Limb (tissue), 2 donors: ENCODE measurements around the gene ATF1.
"Not testable (repeated sequence)": the region's sequence is repeated elsewhere in the genome, so short reads cannot be mapped to it uniquely, and the experiment has no call there.

Source experiments
- DNase-seq, 2 donors: peaks; one replicate each; pipeline ENCODE4 v3.0.0-alpha.2; 2016; ENCODE audit errors: extremely low spot score in 2 of 2

Gene ATF1

DNA sequence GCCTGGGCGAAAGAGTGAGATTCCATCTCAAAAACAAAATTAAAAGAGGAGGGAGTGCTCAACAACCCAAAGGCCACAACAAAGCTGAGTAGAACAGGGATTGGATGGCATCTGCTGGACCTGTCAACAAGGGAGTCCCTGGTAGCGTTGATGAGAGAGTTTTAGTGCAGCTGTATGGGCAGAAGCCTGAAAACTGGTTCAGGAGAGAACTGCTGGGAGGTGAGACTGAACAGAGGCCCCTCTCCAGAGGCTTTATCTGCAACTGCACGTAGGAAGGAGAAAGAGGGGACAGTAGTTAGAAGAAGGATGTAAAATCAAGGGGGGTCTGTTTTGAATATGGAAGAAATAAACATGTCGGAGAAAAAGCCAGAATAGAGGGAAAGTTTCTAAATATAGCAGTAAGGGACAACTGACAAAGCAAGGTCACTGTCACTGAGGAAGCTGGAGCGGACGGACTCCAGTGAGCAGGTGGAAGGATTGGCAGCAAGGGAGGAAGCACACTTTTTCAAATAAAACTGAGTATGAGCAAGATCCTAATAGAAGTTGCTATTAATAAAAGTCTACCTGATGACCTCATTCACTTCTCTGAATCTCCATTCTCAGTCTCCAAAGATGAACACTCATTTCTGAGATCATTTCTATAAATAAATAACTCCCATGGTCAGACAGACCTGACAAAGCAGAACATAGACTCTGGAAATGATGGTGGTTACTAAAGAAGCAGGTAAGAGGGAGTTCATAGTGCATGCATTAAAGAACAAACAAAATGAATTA lies 11.8 kb upstream of the ATF1 start:
- no peak for DNase-seq

DNA sequence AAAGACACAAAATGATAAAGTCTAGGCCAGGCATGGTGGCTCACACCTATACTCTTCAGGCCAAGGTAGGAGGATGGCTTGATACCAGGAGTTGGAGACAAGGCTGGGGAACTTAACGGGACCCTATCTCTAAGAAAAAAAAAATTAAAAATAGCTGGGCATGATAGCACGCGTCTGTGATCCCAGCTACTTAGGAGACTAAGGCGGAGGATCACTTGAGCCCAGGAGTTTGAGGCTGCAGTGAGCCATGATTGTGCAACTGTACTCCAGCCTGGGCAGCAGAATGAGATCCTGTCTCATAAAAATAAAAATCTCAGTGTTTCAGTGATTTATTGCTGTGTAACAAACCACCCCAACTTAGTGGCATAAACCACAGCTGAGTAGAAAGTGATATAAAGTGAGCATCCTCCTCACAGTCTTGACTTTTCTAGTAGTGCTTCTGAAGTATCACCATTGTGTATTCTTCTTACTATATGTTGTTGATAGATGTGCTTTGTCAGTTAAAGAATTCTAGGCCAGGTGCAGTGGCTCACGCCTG lies 10.6 kb upstream of the ATF1 start:
- no peak for DNase-seq

DNA sequence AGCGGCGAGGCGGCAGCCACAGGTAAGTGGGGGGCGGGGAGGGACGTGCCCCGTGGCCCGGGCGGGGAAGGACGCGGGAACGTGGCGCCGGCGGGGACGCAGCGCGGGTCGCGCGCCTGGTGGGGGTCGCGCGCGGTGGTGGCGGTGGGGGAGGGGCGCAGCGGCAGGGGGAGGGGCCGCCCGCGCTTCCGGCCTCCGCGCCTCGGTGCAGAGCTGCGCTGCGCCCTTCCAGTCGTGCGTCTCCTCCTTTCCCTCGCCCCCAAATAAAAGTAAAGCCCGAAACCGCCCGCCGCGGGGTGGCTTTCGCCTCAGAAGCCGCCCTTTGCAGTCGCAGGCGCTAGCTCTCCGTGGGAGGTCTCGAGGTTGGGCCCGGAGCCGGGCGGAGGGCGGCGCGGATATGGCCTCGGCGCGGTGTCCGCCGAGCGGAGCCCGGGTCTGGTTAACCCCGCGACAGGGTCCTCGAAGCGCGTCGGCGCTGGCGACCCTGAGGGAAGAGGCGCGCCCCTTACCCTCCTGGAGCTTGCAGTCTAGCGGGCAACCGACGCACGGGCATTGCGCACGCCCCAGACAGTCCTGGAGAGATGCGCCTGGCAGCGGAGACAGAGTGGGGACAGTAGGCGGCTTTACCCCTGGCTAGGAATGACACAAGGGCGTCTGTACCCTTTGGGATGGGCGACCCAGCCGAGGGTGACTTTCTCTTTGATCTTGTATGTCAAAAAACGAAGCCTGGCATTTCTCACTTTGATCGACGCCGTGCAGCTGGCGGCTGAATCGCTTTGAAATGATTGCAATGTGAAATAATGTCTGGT lies 589 bp downstream of the ATF1 start:
- DNase-seq, result peak; percentile 32 to 88

GRCh38 chr12:50765095-50765911 lies 1.4 kb downstream of the ATF1 start:
- DNase-seq, result peak; percentile 38 to 61

DNA sequence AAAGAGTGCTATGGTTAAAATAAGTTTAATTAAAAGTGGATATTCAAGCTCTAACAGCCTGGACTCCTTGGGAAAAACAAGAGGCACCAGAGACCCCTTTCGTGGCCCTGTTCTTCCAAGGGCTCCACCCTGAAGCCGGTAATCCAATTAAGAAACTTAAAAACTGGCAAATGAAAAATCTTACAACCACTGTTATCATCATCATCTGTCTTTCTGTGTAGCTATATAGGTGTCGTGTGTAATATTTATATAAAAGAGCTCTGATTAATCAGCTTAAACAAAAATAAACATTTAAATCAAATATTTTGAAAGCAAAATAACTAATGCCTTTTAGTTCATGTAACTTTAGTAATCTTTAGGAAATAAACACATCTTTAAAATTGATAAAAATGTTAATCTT lies 4.5 kb downstream of the ATF1 start:
- DNase-seq, result no peak

DNA sequence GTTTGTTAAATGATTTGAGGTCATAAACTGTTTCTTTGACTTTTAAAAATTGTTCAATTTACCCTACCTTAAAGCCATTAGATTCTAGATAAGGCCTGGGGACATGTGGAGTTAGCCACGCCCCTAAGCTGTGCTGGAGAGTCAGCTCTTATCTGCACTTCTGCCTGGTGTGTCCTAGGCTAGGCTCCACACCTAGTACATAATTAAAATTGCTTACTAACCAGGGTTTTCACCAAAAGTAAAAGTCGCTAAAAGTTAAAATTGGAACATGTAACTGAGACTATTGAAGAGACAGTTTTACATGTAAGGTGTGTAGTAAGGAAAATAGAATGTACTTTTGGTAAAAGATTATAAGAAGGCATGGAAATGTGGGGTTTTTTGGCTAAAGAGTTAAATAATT lies 4.9 kb downstream of the ATF1 start:
- DNase-seq, result not testable (repeated sequence)

DNA sequence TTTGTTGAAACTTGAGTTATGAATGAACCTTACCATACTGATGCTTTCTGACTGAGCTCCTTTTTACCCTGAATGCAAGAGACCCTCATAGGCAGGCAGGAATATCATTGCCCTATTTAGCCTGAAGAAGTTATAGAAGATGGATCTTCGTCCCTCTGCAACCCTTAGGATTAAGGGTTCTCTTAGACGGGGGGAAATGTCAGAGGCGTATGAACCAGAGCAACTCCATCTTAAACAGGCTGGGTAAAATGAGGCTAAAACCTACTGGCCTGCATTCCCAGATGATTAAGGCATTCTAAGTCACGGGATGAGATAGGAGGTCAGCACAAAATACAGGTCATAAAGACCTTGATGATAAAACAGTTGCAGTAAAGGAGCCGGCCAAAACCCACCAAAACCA lies 7.5 kb downstream of the ATF1 start:
- no peak for DNase-seq

GRCh38 chr12:50772470-50772869 lies 8.6 kb downstream of the ATF1 start:
- no peak for DNase-seq

DNA sequence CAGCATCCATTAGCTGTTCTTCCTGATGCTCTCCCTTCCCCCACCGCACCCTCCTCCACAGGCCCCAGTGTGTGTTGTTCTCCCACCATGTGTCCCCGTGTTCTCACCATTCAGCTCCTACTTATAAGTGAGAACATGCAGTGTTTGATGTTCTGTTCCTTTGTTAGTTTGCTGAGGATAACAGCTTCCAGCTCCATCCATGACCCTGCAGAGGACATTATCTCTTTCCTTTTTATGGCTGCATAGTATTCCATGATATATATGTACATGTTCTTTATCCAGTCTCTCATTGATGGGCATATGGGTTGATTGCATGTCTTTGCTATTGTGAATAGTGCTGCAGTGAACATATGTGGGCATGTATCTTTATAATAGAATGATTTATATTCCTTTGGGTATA lies 9.0 kb downstream of the ATF1 start:
- no peak for DNase-seq

GRCh38 chr12:50775251-50775650 lies 11.3 kb downstream of the ATF1 start:
- no peak for DNase-seq

GRCh38 chr12:50776749-50777728 lies 13.1 kb downstream of the ATF1 start:
- DNase-seq, result no peak

DNA sequence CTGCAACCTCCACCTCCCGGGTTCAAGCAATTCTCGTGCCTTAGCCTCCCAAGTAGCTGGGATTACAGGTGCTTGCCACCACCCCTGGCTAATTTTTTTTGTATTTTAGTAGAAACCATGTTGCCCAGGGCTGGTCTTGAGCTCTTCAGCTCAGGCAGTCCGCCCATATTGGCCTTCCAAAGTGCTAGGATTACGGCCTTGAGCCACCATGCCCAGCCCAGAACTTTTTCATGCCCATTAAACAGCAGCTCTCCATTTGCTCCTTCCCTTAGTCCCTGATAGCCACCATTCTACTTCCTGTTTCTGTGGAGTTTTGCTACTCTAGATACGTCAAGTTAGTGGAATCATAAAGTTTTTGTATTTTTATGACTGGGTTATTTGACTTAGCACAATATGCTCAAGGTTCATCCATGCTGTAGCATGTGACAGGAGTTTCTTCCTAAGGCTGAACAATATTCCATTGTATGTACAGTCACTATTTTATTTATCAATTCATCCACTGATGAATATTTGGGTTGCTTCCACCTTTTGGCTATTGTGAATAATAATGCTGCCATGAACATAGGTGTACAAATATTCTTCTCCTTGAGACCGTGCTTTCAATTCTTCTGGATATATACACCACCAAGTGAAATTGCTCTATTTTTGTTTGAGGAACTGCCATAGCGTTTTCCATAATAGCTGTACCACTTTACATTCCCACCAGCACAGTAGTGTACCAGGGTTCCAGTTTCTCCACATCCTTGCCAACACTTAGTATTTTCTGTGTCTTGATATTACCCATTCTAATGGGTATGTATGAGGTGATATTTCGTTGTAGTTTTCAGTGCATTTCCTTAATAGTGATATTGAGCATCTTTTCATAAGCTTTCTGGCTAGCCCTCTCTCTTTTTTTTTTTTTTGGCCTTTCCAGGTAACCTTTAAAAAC lies 15.0 kb downstream of the ATF1 start:
- DNase-seq, result no peak

DNA sequence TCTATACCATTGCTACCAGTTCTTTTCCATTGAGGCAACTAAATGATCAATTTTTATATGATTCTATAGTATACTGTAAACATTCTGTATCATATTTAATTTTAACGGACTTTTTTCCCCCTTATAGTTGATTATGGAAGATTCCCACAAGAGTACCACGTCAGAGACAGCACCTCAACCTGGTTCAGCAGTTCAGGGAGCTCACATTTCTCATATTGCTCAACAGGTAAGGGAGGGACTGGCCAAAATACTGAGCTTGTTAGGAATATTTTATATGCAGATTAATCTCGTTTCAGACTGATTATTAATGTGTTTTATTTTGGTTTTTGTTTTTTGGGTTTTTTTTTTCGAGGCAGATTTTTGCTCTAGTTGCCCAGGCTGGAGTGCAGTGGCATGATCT lies 16.1 kb downstream of the ATF1 start:
- DNase-seq, result no peak

GRCh38 chr12:50784501-50784900 lies 20.6 kb downstream of the ATF1 start:
- no peak for DNase-seq

DNA sequence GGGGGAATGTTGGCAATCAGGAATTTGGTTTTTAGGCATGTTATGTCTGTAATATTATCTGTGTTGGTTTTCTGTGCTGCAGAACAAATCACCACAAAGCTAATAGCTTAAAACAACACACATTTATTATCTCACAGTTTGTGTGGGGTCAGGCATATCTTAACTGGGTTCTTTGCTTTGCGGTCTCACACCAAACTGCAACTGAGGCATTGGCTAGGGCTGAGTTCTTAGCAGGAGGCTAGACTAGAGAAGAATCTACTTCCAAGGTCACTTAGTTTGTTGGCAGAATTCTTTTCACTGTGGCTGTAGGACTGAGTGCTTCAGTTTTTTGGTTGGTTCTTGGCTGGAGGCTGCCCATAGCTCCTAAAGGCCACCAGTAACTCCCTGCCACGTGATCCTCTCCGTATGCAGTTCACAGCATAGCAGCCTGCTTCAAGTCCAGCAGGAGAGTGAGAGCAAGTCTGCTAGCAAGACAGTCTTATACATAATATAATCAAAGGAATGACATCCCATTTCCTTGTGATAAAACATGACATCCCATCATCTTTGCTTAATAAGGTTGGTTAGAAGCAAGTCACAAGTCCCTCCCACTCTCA lies 21.6 kb downstream of the ATF1 start:
- DNase-seq, result no peak

GRCh38 chr12:50786498-50787231 lies 22.8 kb downstream of the ATF1 start:
- no peak for DNase-seq

DNA sequence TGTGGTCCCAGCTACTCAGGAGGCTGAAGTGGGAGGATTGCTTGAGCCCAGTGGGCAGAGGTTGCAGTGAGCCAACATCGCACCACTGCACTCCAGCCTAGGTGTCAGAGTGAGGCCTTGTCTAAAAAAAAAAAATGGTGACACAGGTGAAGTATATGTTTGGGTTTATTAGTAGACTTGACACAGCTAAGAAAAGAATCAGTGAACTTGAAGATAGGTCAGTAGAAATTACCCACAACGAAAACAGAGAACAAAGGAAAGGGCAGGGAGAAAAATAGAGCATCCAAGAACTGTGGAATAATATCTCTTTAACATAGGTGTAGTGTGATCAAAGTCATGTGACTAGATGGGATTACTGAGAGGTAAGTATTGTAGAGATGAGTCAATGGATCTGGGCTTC lies 23.7 kb downstream of the ATF1 start:
- no peak for DNase-seq

- no peak for DNase-seq
Observed at GRCh38 chr12:50788561-50788960, 24.7 kb downstream of the ATF1 start.
